Urothelium cell line (cell line): ENCODE data around the gene FRAT1.

Source experiments
- DNase-seq: peaks from one replicate; pipeline ENCODE4 v3.0.0; 2011; ENCODE audit warnings: low spot score, mixed read lengths
- FAIRE-seq: peaks from 2 replicates; lab custom pipeline; 2011; peaks lifted over from hg19 to GRCh38; lab: Jason Lieb, UNC

FRAT1 gene

DNA sequence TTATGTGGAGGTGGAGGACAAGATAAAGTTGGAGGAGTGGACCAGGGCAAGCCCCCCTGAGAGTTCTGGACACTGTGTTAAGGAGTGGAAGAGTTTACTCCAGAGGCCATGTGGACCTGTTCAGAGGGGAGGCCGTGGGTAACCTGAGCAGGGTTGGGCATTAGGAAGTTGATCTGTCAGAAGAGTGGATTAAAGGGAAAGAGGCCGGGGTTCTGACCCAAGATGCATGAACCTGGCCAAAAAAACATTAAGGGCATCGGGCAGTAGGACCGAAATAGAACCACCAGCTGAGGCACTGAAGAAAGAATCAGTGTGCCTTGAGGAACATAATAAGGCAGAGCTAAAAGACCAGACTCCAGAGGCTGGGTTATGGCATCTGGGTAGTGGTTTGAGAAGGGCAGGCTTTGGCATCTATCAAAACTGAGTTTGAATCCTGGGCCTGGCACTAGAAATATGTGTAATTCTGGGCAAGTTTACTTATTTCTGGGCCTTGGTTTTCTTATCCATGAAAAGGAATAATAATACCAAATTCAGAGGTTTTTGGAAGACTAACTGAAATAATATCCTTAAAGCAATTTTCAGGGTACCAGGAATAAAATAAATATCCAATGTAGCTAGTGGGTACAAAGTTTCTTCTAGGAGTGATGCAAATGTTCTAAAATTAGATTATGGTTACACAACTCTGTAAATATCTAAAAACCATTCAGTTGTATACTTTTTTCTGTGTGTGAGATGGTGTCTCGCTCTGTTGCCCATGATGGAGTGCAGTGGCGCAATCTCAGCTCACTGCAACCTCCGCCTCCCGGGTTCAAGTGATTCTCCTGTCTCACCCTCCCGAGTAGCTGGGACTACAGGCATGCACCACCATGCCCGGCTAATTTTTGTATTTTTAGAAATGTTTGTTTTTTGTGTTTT, 10.9 kb upstream of the FRAT1 start:
- FAIRE-seq, result no peak

DNA sequence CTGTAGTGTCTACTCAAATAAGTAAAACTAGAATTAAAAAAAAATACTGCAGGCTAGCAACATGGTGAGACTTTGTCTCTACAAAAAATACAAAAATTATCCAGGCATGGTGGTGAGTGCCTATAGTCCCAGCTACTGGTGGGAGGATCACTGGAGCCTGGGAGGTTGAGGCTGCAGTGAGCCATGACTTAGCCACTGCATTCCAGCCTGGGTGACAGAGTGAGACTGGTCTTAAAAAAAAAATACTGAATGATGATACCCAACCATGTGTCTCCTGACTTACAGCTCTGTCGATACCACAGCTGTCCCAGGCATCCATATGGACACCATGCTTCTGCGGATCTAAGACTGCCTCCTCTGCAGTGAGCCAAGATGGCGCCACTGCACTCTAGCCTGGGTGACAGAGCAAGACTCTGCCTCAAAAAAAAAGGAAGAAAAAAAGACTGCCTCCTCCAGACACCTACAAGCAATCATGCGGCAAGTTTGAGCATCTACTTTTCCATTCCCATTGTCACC, 7.9 kb upstream of the FRAT1 start:
- no peak for FAIRE-seq

More for the DNA sequence above, 10.9 kb upstream of the FRAT1 start:
- no peak for DNase-seq

DNA sequence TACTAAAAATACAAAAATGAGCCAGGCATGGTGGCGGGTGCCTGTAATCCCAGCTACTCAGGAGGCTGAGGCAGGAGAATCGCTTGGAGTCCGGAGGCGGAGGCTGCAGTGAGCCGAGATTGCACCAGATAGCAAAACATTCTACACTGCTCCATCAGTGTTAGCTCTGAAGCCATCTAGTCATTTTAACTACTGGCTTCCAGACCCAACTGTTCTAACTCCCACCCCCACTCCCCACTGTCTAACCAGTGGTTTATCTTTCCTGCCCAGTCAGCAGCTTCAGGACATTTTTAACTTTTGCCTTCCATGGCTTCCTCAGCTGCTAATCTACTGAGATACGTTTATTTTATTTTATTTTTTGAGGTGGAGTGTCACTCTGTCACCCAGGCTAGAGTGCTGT, 6.2 kb upstream of the FRAT1 start:
- DNase-seq (no peak), FAIRE-seq (no peak)

More for the DNA sequence above, 7.9 kb upstream of the FRAT1 start:
- no peak for DNase-seq

DNA sequence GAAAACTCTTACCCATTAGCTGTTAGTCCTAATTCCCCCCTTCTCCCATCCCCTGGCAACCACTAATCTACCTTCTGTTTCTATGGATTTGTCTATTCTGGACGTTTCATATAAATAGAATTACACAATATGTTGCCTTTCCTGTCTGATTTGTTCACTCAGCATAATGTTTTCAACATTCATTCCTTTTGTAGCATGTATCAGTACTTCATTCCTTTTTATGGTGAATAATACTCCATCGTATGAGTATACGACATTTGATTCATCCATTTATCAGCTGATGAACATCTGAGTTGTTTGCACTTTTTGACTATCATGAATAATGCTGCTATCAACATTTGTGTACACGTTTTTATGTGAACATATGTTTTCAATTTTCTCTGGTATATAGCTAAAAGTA, 4.4 kb upstream of the FRAT1 start:
- DNase-seq, result no peak
- no peak for FAIRE-seq

DNA sequence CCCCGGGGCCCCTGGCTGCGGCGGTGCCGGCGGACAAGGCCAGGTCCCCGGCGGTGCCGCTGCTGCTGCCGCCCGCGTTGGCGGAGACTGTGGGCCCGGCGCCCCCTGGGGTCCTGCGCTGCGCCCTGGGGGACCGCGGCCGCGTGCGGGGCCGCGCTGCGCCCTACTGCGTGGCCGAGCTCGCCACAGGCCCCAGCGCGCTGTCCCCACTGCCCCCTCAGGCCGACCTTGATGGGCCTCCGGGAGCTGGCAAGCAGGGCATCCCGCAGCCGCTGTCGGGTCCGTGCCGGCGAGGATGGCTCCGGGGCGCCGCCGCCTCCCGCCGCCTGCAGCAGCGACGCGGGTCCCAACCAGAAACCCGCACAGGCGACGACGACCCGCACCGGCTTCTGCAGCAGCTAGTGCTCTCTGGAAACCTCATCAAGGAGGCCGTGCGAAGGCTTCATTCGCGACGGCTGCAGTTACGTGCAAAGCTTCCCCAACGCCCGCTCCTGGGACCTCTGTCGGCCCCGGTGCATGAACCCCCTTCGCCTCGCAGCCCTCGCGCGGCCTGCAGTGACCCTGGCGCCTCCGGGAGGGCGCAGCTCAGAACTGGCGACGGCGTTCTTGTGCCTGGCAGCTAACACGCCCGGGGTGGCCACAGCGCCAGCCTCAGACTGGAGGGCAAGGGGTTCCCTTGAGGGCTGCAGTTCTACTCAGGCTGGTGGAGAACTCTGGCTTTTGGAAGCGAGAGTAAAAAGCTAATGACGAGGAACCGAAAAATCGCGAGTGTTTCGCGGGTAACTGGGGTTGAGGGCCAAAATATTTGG, 804 bp downstream of the FRAT1 start:
- FAIRE-seq (no peak), DNase-seq (peak; percentile 56)

DNA sequence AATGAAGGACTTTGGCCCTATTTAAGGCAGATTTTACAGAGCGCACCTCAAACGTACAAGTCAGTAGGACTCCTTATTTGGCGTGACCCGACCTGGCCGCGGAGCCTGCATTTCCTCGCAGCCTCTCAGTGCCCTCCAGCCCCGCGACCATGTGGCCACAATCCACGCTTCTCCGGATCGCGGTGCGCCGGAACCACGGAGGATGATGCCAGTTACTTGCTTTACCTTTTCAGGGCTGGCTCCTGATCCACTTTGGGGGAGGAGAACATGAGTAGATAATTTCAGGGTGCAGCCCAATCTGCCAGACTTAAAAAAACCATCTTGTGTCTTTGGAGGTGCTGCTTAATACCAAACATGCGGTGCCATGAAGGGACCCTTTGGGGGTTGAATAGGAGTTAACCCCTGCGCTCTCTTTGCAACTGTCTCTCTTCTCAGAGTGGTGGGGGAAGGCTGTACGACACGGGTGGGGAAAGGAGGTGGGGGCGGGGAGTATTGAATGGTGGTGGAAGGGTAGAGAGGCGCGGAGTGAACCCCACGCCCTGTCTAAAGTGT, 1.5 kb downstream of the FRAT1 start:
- DNase-seq (no peak), FAIRE-seq (no peak)

DNA sequence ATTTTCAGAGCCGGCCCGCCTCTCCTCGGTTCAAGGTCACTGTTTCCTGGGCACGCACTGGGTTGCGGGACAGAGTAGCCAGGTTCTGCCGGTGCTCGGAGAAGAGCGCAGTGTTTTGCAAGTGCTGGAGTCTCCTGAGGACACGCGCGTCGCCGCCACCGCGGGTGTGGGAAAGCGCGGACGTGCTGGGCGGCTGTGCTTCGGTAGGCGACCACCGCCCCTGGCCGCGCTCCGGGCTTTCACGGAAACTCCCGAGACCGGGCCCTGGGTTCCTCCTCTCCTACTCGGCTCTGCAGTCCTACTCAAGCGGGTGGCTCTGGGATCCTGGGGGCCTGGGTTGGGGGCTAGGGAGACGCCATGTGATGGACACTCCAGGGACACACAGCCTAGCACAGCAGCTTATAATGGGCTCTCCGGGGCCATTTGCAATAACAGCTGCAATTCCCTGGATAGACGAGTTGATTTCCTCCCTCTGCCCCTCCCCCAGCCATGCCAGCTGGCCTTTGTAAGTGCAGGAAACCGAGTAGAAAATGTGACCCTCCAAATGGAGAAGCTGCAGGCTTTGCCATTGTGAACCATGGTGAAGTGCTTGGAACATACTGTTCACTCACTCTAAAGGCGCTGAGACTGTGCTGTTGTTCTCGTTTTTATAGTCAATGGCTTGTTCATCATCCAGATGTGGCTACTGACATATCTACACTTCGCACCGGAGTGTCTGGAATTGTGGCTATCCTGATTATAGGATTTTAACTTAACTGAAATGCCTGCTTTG, 2.1 kb downstream of the FRAT1 start:
- FAIRE-seq (no peak), DNase-seq (no peak)

DNA sequence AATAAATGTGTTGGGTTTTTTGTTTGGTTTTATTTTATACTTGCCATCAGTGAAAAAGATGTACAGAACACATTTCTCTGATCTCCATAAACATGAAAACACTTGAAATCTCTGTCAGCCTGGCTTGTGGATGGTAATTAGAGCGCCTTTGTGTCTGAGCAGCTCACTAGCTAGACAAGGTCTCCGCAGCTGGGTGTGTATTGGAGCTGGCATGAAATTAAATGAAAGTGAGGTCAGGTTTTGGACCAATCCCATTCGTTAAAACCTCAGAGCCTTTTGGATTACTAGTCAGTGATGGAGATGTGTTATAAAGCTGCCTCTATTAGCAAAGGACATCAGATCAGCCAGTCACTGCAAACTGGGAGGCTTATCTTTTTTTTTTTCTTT, 2.7 kb downstream of the FRAT1 start:
- FAIRE-seq, result no peak

DNA sequence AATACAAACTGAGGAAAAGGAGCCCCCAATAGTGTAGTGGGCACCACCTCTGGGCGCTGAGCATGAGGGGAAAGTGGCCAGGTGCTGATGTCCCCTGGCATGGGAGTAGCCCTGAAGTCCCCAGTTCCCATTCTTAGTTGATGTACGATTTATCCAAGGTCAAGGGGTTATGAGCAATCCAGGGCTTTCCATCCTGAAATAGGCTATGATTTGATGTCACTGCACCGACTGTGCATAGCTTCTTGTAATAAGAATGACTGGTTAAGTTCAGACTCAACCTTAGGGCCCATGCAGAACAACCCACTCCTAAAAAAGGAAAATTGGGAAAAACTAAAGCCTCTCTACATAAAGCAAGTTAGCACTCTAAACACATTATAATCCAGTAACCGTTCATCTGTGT, 4.4 kb downstream of the FRAT1 start:
- no peak for FAIRE-seq

More for the DNA sequence above, 2.7 kb downstream of the FRAT1 start:
- DNase-seq, result no peak

DNA sequence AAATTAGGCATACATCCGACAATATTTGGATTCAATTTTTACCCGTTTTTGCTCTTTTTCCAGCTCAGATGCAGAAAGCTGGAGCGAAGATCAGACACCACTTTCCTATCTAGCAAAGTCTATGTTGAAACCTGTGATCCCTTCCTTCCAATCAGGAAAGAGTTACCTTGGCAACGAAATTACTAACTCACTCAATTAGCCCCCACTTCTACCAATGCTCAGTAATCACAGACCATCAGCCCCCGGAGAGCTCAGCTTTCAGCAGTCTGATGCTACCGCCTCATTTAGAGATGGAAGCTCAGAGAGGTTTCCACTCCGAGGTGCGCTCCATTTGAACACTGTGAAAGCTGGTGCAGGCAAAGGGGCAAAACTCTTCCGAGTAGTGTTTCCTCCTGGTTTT, 6.7 kb downstream of the FRAT1 start:
- no peak for DNase-seq
- FAIRE-seq, result no peak

More for the DNA sequence above, 4.4 kb downstream of the FRAT1 start:
- no peak for DNase-seq

DNA sequence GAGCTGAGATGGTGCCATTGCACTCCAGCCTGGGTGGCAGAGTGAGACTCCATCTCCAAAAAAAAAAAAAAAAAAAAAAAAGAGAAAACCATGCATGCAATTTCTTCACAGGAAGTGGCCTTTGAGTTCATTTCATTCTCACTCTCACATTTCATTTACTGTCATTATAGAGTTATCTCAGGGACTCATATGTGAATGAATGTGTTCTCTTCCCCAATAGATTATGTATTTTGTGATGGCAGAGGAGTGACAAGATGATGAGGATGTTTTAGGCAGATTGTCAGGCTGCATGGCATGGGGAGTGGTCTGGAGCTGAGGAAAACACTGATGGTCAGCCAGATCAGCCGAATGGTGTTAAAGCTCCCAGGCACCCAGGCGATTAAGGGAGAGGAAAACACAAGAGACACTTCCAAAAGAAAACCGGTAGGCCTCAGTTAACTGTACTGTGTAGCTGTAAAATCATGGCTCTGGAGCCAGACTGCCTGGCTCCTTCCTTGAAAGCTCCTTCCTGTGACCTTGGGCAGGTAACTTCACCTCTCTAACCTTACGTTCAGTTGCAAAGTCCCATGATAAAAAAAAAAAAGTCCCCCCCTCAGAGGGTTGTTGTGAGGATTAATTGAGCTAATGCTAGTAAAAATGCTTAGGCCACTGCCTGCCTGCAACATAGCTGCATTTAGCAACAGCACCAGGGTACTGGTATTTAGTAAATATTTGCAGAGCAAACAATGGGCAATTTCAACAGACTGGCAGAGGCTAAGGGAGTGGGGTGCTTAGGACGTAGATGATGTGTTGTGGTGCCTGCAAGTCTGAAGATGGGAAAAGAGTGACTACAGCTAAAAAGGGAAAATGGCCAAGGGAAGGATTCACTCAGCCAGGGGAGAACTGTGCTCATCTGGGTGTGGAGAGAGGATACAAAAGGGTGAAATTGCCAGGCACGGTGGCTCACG, 8.6 kb downstream of the FRAT1 start:
- DNase-seq, result no peak
- FAIRE-seq, result no peak

DNA sequence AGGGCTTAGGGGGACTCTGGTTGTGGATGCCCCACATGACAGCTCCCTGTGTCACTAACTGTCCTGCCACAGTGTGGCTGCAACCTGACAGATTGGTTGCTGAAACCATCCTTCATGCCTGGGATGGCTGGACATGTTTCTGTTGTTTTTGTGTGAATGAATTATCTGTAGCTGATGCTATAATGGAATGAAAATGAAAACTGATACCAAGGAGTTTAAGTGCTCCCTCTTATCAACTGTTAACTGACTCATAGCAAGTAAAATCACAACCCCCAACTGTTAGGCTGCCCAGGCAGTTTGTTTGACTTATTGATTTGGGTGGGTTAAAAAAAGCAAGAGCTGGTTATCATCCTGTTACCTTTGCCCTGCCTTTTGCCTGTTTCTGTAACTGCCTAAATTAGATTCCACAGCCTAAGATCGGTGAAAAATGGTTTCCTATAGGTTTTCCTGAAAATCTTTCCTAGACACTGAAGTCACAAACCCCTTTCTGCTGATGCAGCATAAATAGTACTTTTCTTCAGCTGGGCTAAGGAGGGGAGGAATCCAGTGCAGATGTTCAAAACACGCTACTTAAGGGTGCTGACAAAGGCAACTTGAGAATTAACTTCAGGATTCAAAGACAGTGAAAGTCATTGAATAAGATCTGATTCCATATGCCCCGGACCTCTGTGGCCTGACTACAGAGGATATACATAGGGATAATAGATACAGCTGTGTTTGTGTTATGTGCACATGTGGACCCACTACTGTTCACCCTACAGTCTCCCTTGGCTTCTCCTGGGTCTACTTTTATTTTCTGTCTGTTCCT, 9.8 kb downstream of the FRAT1 start:
- DNase-seq (no peak), FAIRE-seq (no peak)

DNA sequence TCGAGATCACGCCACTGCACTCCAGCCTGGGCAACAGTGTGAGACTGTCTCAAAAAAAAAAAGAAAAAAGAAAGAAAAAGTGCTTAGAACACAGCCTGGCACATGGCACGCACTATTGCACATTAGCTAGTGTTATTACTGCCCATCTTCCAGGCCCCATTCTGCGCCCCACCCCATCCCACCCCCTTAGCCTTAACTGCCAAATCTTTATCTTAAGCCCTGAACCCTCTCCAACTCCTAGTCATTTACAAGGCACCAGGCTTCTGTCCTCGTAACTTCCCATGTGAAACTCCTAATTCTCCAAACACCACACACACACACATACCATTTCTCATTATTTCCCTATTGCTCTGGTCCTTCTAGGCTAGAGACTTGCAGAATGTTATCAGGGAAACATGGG, 10.7 kb downstream of the FRAT1 start:
- DNase-seq (no peak), FAIRE-seq (no peak)

DNA sequence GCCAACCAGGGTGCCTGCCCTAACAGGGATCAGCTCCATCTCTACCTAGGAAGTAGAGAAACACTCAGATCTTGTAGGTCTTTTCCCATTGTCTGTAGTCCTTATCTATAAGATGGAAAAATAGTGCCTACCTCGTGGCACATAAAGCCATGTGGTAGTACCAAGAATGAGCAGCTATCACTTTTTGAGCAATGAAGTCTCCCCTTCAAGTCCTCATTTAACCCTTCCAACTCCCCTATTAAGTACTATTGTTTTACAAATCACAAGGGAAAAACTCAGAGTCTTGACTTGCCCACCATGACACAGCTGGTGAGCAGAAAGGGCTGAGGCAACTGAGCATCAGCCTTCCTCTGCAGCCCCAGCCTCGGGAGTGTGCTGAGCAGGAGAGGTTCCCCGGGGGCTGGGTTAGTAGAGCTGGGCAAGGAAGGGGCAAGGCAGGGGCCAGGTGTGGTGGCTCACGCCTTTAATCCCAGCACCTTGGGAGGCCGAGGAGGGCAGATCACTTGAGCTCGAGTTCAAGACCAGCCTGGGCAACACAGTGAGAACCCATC, 12.2 kb downstream of the FRAT1 start:
- FAIRE-seq, result no peak
- no peak for DNase-seq

DNA sequence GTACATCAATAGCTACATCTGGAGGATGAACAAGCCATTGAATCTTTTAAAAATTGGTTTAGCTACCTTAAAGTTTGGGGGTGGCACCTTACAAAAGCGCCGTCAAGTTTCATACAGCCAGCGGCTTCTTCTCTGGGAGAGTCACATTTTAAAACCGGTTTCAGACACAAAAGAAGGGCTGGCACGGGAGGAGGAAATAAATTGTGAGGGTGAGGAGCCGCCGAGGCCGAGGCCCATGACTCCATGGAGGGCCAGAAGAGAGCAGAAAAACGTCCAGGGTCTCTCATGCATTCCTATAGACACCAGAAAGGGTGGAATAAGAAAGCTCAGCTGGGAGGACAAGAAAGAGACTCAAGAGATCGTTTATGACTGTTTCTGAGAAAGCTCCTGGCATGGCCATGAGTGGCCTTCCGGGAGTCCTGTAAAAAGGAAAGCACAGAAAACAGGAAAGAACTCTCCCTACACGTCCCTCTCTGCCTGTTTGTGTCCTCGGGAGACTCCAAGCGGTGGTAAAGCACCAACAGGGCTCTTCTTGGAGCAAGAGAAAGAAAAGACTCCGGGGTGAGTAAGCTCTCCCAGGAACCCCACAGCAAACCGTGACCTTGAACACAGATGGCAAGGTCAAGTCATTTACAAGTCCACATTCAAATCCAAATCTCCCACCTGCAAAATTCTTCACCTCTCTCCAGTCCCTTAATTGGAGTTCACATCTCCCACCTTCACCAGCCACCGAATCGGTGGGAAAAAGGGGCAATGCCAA, 13.7 kb downstream of the FRAT1 start:
- FAIRE-seq (no peak), DNase-seq (peak; percentile 65)

DNA sequence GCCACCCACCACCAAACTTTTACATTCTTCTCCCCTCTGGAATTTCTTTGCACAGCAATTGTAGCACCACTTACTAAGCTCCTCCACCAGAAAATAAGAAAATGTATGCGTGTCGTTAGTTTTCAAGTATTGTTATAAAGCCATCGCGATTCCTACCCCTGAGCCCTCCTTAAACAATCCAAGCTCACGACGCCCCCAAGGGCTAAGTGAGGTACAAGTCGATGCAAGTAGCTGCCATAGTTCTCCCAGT, 14.2 kb downstream of the FRAT1 start:
- no peak for FAIRE-seq
- peak; percentile 40 for DNase-seq

DNA sequence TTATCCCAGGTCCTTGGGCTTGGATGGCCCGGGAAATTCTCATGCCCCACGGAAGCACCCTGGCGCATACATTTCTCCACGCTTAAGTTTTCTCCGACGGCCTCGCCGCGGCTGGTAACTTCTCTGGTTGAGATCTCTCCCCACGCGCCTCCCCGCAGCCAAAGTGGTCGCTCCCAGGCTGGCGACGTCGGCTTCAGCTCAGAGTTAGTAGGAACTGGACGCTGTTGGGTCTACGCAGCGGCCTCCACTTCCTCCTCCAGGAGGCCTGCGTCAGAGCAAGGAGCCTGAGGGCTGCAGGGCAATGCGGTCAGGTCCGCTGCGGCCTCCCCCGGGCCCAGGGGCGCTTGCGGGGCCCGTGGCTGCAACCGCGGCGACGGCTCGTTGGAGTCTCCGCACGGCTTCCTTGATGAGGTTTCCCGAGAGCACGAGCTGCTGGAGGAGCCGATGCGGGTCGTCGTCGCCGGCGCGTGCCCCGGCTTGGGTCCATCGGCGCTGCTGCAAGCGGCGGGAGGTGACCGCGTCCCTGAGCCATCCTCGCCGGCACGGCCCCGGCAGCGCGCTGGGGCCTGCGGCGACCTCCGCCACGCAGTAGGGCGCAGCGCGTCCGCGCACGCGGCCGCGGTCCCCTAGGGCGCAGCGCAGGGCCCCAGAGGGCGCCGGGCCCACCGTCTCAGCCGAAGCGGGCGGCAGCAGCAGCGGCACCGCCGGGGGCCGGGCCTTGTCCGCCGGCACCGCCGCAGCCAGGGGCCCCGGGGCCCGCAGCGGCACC, 14.7 kb downstream of the FRAT1 start:
- no peak for FAIRE-seq
- DNase-seq, result peak; percentile 27
